SH-SY5Y (cell line): Measurements from ENCODE around the gene FGD4.

Experiments
- GATA2 ChIP-seq: IDR thresholded peaks from 2 replicates; pipeline ENCODE4 v1.6.1; 2011; ENCODE audit warnings: mild to moderate bottlenecking, low read depth, low read length
- GATA3 ChIP-seq: IDR thresholded peaks from 2 replicates; pipeline ENCODE4 v1.6.1; 2011; ENCODE audit warnings: low read depth, mild to moderate bottlenecking, low read length, moderate library complexity

GRCh38 chr12:32515137-32515873, 115.9 kb downstream of the FGD4 start:
- TF ChIP-seq GATA2 = no peak
- no peak for TF ChIP-seq GATA3
